Karpas-422 (cell line): ENCODE measurements around the gene HIVEP1. TPM values are rescaled to one million over a fixed set of nuclear protein-coding genes. Genes with fewer than 3 reads are reported as not detected.
A peak's percentile ranks its signal among the peaks of the same experiment; 100 is the strongest.
"Not testable (repeated sequence)": the region's sequence is repeated elsewhere in the genome, so short reads cannot be mapped to it uniquely, and the experiment has no call there.

Source experiments
- DNase-seq: peaks from one replicate; pipeline ENCODE4 v3.0.0-alpha.2; 2015
- H2AFZ ChIP-seq: fragments of 200-600 bp; sonication (generic); 2 replicates; pipeline ENCODE4 v1.6.1; 2014; ENCODE audit warnings: antibody characterized with exemption, low read length, mixed read lengths
- H3K27ac ChIP-seq: fragments of 200-600 bp; sonication (generic); 2 replicates; pipeline ENCODE4 v1.5.1; 2014; ENCODE audit warnings: mild to moderate bottlenecking, low read length, moderate library complexity
- H3K27me3 ChIP-seq: fragments of 200-600 bp; sonication (generic); 2 replicates; pipeline ENCODE4 v1.6.1; 2014; ENCODE audit warnings: low read length, mixed read lengths
- H3K36me3 ChIP-seq: fragments of 200-600 bp; sonication (generic); 2 replicates; pipeline ENCODE4 v1.6.1; 2014; ENCODE audit warnings: low read length, mixed read lengths; ENCODE audit not compliant: insufficient read depth
- H3K4me1 ChIP-seq: fragments of 200-600 bp; sonication (generic); 2 replicates; pipeline ENCODE4 v1.6.1; 2014; ENCODE audit warnings: mild to moderate bottlenecking, low read length, mixed read lengths
- H3K4me2 ChIP-seq: fragments of 200-600 bp; sonication (generic); 2 replicates; pipeline ENCODE4 v1.6.1; 2014; ENCODE audit warnings: low read length, low read depth, mild to moderate bottlenecking; ENCODE audit not compliant: poor library complexity, severe bottlenecking
- H3K4me3 ChIP-seq: fragments of 200-600 bp; sonication (generic); 2 replicates; pipeline ENCODE4 v1.5.1; 2014; ENCODE audit warnings: mild to moderate bottlenecking, antibody characterized with exemption, low read length, mixed read lengths
- H3K79me2 ChIP-seq: fragments of 200-600 bp; sonication (generic); 2 replicates; pipeline ENCODE4 v1.6.1; 2014; ENCODE audit warnings: mild to moderate bottlenecking, low read length, mixed read lengths
- H3K9ac ChIP-seq: fragments of 200-600 bp; sonication (generic); 2 replicates; pipeline ENCODE4 v1.6.0; 2014; ENCODE audit warnings: low read length
- H3K9me2 ChIP-seq: fragments of 200-600 bp; sonication (generic), shearing (Covaris generic); replicated peaks from 2 replicates; pipeline ENCODE4 v1.6.0; 2014; ENCODE audit warnings: mild to moderate bottlenecking, low read length, moderate library complexity; ENCODE audit not compliant: insufficient read depth
- H3K9me3 ChIP-seq: fragments of 300-700, 200-600 bp; sonication (generic); 2 replicates; pipeline ENCODE4 v1.6.1; 2014; ENCODE audit warnings: low read length, mixed read lengths
- H4K20me1 ChIP-seq: fragments of 200-600 bp; sonication (generic); 2 replicates; pipeline ENCODE4 v1.6.1; 2014; ENCODE audit warnings: mild to moderate bottlenecking, antibody characterized with exemption, low read length, low read depth; ENCODE audit not compliant: insufficient read depth
- total RNA-seq: library from RNA; depleted of rRNA; stranded (reverse); fragments of >200 nt; shearing (Covaris generic); gene quantifications from 2 replicates; pipeline ENCODE4 v1.2.3, GENCODE V29; 2014; ENCODE audit warnings: low replicate concordance

The HIVEP1 gene
- total RNA-seq, 1 experiment from 2014 or later = 40.8 TPM

- Histone ChIP-seq H3K4me3 (no peak overlapping the region), H4K20me1 (no peaks in the 10 kb centered on the region), H3K9ac (no peak overlapping the region), H3K79me2 (0 out of 2 replicates have a peak, but pooled peaks cover 5% of the 10 kb centered on the region), H3K4me2 (no peak overlapping the region), H3K27me3 (no peaks in the 10 kb centered on the region), H2AFZ (no peak overlapping the region), H3K9me2 (no peaks in the 10 kb centered on the region), H3K27ac (no peak overlapping the region), H3K9me3 (no peaks in the 10 kb centered on the region), H3K4me1 (peaks cover 12% of the 10 kb centered on the region), H3K36me3 (no peaks in the 10 kb centered on the region; the same call in 1 of the 2 replicates)
- DNase-seq = no peak
Observed at GRCh38 chr6:12148841-12149240, 136.7 kb downstream of the HIVEP1 start.

- H3K9me2 ChIP-seq = no peaks in the 10 kb centered on the region
- H3K9ac ChIP-seq = no peak overlapping the region
- no peaks in the 10 kb centered on the region for H3K27me3 ChIP-seq
- peaks cover 13% of the 10 kb centered on the region for H3K4me1 ChIP-seq
- H3K36me3 ChIP-seq = no peaks in the 10 kb centered on the region; the same call in 1 of the 2 replicates
- H4K20me1 ChIP-seq = no peaks in the 10 kb centered on the region
- no peaks in the 10 kb centered on the region for H3K9me3 ChIP-seq
- no peak overlapping the region for H3K4me3 ChIP-seq
- H3K79me2 ChIP-seq = 0 out of 2 replicates have a peak, but pooled peaks cover 5% of the 10 kb centered on the region
- H3K27ac ChIP-seq = no peak overlapping the region
- H3K4me2 ChIP-seq = no peak overlapping the region
- no peak for DNase-seq
- no peak overlapping the region for H2AFZ ChIP-seq
Observed at GRCh38 chr6:12149944-12150510, 137.9 kb downstream of the HIVEP1 start.

GRCh38 chr6:12150812-12151432 is 138.8 kb downstream of the HIVEP1 start:
- Histone ChIP-seq H3K9ac (no peak overlapping the region), H4K20me1 (no peaks in the 10 kb centered on the region), H3K36me3 (no peaks in the 10 kb centered on the region; the same call in 1 of the 2 replicates), H3K4me2 (no peak overlapping the region), H3K9me3 (no peaks in the 10 kb centered on the region), H3K4me3 (no peak overlapping the region), H2AFZ (no peak overlapping the region), H3K27ac (no peak overlapping the region), H3K9me2 (no peaks in the 10 kb centered on the region), H3K79me2 (peaks cover 6% of the 10 kb centered on the region; the same call in 1 of the 2 replicates), H3K27me3 (no peaks in the 10 kb centered on the region), H3K4me1 (peaks cover 22% of the 10 kb centered on the region)
- peak; percentile 56 for DNase-seq

- Histone ChIP-seq H3K9me3 (no peaks in the 10 kb centered on the region), H3K9me2 (no peaks in the 10 kb centered on the region), H3K4me1 (peaks cover 23% of the 10 kb centered on the region), H3K27me3 (no peaks in the 10 kb centered on the region), H2AFZ (no peak overlapping the region), H3K79me2 (peaks cover 10% of the 10 kb centered on the region), H3K4me3 (no peak overlapping the region), H3K27ac (no peak overlapping the region), H3K9ac (no peak overlapping the region), H3K36me3 (no peaks in the 10 kb centered on the region; the same call in 1 of the 2 replicates), H3K4me2 (no peak overlapping the region), H4K20me1 (no peaks in the 10 kb centered on the region)
- no peak for DNase-seq
Observed at GRCh38 chr6:12151433-12151820, 139.3 kb downstream of the HIVEP1 start.

GRCh38 chr6:12152023-12152970 is 140.2 kb downstream of the HIVEP1 start:
- Histone ChIP-seq H3K4me2 (no peak overlapping the region), H3K27ac (no peak overlapping the region)

GRCh38 chr6:12155769-12156168 is 143.7 kb downstream of the HIVEP1 start:
- H3K4me2 ChIP-seq, H3K9ac ChIP-seq, H3K27me3 ChIP-seq, H2AFZ ChIP-seq, H3K9me3 ChIP-seq, H3K27ac ChIP-seq, H4K20me1 ChIP-seq, H3K9me2 ChIP-seq, H3K36me3 ChIP-seq, DNase-seq, H3K4me3 ChIP-seq: not testable (repeated sequence)
- Histone ChIP-seq H3K4me1 (peaks cover 11% of the 10 kb centered on the region), H3K79me2 (peaks cover 33% of the 10 kb centered on the region)

More at GRCh38 chr6:12152023-12152970, 140.2 kb downstream of the HIVEP1 start:
- H4K20me1 ChIP-seq = no peaks in the 10 kb centered on the region
- H3K4me1 ChIP-seq = peaks cover 23% of the 10 kb centered on the region
- no peak overlapping the region for H2AFZ ChIP-seq
- no peak for DNase-seq
- no peaks in the 10 kb centered on the region for H3K9me3 ChIP-seq
- no peaks in the 10 kb centered on the region; the same call in 1 of the 2 replicates for H3K36me3 ChIP-seq
- H3K9me2 ChIP-seq = no peaks in the 10 kb centered on the region
- no peaks in the 10 kb centered on the region for H3K27me3 ChIP-seq
- H3K4me3 ChIP-seq = no peak overlapping the region
- H3K79me2 ChIP-seq = peaks cover 18% of the 10 kb centered on the region
- H3K9ac ChIP-seq = no peak overlapping the region

- no peak overlapping the region for H2AFZ ChIP-seq
Observed at GRCh38 chr6:12158686-12159415, 146.7 kb downstream of the HIVEP1 start.

More at GRCh38 chr6:12158686-12159415, 146.7 kb downstream of the HIVEP1 start:
- Histone ChIP-seq H3K9me3 (no peaks in the 10 kb centered on the region), H3K4me2 (no peak overlapping the region), H3K9ac (no peak overlapping the region), H3K36me3 (0 out of 2 replicates have a peak, but pooled peaks cover 5% of the 10 kb centered on the region), H3K9me2 (no peaks in the 10 kb centered on the region), H4K20me1 (no peaks in the 10 kb centered on the region), H3K27ac (no peak overlapping the region), H3K79me2 (peaks cover 28% of the 10 kb centered on the region), H3K4me3 (no peak overlapping the region), H3K4me1 (peaks cover 11% of the 10 kb centered on the region), H3K27me3 (no peaks in the 10 kb centered on the region)
- no peak for DNase-seq
